ENCODE measurements around the gene PLEKHN1. TPM values are rescaled to one million over a fixed set of nuclear protein-coding genes. Genes with fewer than 3 reads are reported as not detected.

The PLEKHN1 gene
- total RNA-seq, 1 experiment from 2014 or later: 9.1 TPM

DNA sequence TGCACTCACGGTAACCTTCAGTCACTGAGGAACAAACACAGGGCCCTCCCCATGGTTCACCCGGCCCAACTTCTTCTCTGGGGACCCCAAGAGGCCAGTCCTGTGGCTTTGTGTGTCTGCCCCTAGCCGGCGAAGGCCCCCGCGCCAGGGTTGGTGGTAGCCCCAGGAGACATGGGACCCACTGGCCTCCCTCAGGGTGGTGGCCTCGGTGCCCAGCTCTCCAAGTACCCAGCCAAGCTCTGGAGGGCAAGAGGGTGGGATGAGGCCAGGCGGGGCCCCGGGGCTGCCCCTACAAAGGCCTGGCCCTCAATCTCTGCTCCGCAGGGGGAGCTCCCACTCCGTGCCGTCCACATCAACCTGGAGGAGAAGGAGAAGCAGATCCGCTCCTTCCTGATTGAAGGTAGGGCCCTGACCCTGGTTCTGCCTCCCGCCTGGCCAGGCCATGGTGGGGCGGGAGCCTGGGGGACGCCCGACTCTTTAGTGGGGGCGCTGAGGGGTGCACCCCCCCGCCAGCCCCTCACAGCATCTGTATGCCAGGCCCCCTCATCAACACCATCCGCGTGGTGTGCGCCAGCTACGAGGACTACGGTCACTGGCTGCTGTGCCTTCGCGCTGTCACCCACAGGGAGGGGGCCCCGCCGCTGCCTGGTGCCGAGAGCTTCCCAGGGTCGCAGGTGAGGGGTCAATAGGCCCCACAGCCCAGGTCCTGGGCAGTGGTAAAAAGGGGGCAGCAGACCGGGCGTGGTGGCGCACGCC, 5.6 kb downstream of the PLEKHN1 start:
- H3K9me2 ChIP-seq (ENCODE audit: insufficient read depth): no peaks in the 10 kb centered on the region
- H3K79me2 ChIP-seq (ENCODE audit: low read depth): peaks cover 4% of the 10 kb centered on the region; the same call in 1 of the 2 replicates
- no peaks in the 10 kb centered on the region for H3K27me3 ChIP-seq (ENCODE audit: insufficient read depth, low read depth)
- no peaks in the 10 kb centered on the region for H4K20me1 ChIP-seq (ENCODE audit: insufficient read depth)
- no peak overlapping the region for H3K4me2 ChIP-seq
- no peak overlapping the region for H3K27ac ChIP-seq
- H3K36me3 ChIP-seq (ENCODE audit: low read depth): no peaks in the 10 kb centered on the region
- ChIA-PET POLR2A (ENCODE audit: unreplicated experiment) (no interaction called here), CTCF (no interaction called here)
- H3K9me3 ChIP-seq (ENCODE audit: insufficient read depth, low read depth): no peaks in the 10 kb centered on the region
- TF ChIP-seq EZH2 (IDR thresholded peaks at IDR 0.05; ENCODE audit: low read depth): no peak
- TF ChIP-seq, protein P1, sequence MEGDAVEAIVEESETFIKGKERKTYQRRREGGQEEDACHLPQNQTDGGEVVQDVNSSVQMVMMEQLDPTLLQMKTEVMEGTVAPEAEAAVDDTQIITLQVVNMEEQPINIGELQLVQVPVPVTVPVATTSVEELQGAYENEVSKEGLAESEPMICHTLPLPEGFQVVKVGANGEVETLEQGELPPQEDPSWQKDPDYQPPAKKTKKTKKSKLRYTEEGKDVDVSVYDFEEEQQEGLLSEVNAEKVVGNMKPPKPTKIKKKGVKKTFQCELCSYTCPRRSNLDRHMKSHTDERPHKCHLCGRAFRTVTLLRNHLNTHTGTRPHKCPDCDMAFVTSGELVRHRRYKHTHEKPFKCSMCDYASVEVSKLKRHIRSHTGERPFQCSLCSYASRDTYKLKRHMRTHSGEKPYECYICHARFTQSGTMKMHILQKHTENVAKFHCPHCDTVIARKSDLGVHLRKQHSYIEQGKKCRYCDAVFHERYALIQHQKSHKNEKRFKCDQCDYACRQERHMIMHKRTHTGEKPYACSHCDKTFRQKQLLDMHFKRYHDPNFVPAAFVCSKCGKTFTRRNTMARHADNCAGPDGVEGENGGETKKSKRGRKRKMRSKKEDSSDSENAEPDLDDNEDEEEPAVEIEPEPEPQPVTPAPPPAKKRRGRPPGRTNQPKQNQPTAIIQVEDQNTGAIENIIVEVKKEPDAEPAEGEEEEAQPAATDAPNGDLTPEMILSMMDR (conservative IDR thresholded peaks at IDR 0.05): no peak
- peaks cover 40% of the 10 kb centered on the region for H3F3A ChIP-seq (ENCODE audit: insufficient read depth, low read depth)
- peaks cover 20% of the 10 kb centered on the region for H3K4me1 ChIP-seq (replicated peaks; ENCODE audit: insufficient read depth)
- no peak overlapping the region for H2AFZ ChIP-seq
- intact Hi-C loops (cut with micrococcal nuclease; ENCODE audit: unreplicated experiment): no loop called here
- BruUV-seq (replicated peaks): no TSS peak
- DNase-seq: no peak
- no peak overlapping the region for H3K4me3 ChIP-seq

DNA sequence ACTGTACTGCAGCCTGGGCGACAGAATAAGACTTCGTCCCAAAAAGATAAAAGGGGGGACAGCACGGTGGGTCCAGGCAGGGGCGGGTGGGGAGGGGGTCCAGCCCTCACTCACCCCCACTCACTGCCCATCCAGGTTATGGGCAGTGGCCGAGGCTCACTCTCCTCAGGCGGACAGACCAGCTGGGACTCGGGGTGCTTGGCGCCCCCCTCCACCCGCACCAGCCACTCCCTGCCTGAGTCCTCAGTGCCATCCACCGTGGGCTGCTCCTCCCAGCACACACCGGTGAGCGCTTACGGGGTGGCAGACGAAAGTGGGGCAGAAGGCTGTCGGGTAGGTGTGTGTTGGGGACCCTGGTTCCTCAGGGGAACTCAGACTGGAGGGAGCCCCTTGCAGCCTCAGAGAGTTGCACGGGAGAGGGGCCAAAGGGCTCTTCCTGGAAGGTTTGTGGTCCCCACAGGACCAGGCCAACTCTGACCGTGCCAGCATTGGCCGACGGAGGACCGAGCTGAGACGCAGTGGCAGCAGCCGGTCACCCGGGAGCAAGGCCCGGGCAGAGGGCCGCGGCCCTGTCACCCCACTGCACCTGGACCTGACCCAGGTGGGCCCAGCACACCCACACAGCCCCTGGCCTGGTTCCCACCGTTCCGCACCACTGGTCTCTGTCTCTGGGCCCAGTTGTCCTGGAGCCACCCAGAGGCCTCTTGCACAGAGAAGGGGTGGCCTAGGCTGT, 6.6 kb downstream of the PLEKHN1 start:
- Histone ChIP-seq H3K4me3 (no peak overlapping the region), H3K27me3 (ENCODE audit: insufficient read depth, low read depth) (no peaks in the 10 kb centered on the region), H3K27ac (no peak overlapping the region), H3K4me1 (replicated peaks; ENCODE audit: insufficient read depth) (peaks cover 13% of the 10 kb centered on the region), H3F3A (ENCODE audit: insufficient read depth, low read depth) (peaks cover 35% of the 10 kb centered on the region), H3K4me2 (no peak overlapping the region), H3K9me3 (ENCODE audit: insufficient read depth, low read depth) (no peaks in the 10 kb centered on the region), H3K36me3 (ENCODE audit: low read depth) (no peaks in the 10 kb centered on the region), H2AFZ (no peak overlapping the region), H4K20me1 (ENCODE audit: insufficient read depth) (no peaks in the 10 kb centered on the region), H3K79me2 (ENCODE audit: low read depth) (no peaks in the 10 kb centered on the region), H3K9me2 (ENCODE audit: insufficient read depth) (no peaks in the 10 kb centered on the region)
- no TSS peak for BruUV-seq (replicated peaks)
- POLR2A ChIA-PET (ENCODE audit: unreplicated experiment): no interaction called here
- DNase-seq: no peak
- intact Hi-C loops (cut with micrococcal nuclease; ENCODE audit: unreplicated experiment): no loop called here
- CTCF ChIA-PET: no interaction called here
- no peak for TF ChIP-seq EZH2 (IDR thresholded peaks at IDR 0.05; ENCODE audit: low read depth)
- TF ChIP-seq, protein P1 (conservative IDR thresholded peaks at IDR 0.05): no peak

DNA sequence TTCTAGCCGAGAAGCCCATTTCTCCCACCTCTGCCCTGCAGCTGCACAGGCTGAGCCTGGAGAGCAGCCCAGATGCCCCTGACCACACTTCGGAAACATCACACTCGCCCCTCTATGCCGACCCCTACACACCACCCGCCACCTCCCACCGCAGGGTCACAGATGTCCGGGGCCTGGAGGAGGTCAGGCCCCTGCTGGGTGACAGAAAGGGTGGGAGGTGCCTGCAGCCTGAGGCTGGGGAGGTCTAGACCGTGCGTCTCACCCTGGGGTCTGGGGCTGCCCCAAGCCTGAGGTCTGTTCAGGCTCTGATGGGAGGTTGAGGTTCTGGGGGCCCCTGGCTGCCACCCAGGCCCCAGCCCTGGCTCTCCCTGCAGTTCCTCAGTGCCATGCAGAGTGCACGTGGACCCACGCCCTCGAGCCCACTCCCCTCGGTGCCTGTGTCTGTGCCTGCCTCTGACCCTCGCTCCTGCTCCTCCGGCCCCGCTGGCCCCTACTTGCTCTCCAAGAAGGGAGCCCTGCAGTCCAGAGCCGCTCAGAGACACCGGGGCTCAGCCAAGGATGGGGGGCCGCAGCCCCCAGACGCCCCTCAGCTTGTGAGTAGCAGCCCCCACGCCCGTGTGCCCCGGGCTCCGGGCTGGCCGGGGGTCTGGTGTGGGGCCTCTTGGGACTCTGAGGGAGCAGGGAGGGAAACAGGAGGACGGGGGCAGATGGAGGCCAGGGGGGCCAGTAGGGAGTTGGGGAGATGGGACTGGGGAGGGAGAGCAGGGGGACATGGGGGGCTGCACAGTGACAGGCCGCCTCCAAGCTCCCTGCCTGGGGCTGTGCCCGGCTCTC, 7.4 kb downstream of the PLEKHN1 start:
- Histone ChIP-seq H4K20me1 (ENCODE audit: insufficient read depth) (no peaks in the 10 kb centered on the region), H3K4me1 (replicated peaks; ENCODE audit: insufficient read depth) (peaks cover 13% of the 10 kb centered on the region), H3K9me3 (ENCODE audit: insufficient read depth, low read depth) (no peaks in the 10 kb centered on the region), H3F3A (ENCODE audit: insufficient read depth, low read depth) (peaks cover 34% of the 10 kb centered on the region), H3K79me2 (ENCODE audit: low read depth) (no peaks in the 10 kb centered on the region), H3K27ac (no peak overlapping the region), H3K36me3 (ENCODE audit: low read depth) (no peaks in the 10 kb centered on the region), H3K4me2 (no peak overlapping the region), H3K27me3 (ENCODE audit: insufficient read depth, low read depth) (no peaks in the 10 kb centered on the region), H3K9me2 (ENCODE audit: insufficient read depth) (no peaks in the 10 kb centered on the region), H3K4me3 (no peak overlapping the region), H2AFZ (no peak overlapping the region)
- no peak for TF ChIP-seq EZH2 (IDR thresholded peaks at IDR 0.05; ENCODE audit: low read depth)
- TF ChIP-seq, protein P1 (conservative IDR thresholded peaks at IDR 0.05): no peak
- ChIA-PET CTCF (no interaction called here), POLR2A (ENCODE audit: unreplicated experiment) (no interaction called here)
- no peak for DNase-seq
- no TSS peak for BruUV-seq (replicated peaks)
- intact Hi-C loops (cut with micrococcal nuclease; ENCODE audit: unreplicated experiment): no loop called here
